ENCODE measurements around the gene GPR141.

The GPR141 gene

GRCh38 chr7:37683246-37684120 lies at the start of gene GPR141:
Gene GPR141, plus strand, starts transcription at chr7:37683766. Its CDS starts 56,628 bp downstream, at chr7:37740394.
- DNase-seq: no peak

- no peak for DNase-seq
Observed at GRCh38 chr7:37635346-37635745, 48.2 kb upstream of the GPR141 start.

- DNase-seq: no peak
Observed at GRCh38 chr7:37642028-37642540, 41.5 kb upstream of the GPR141 start.

GRCh38 chr7:37643876-37644275 lies 39.7 kb upstream of the GPR141 start:
- DNase-seq: no peak

DNA sequence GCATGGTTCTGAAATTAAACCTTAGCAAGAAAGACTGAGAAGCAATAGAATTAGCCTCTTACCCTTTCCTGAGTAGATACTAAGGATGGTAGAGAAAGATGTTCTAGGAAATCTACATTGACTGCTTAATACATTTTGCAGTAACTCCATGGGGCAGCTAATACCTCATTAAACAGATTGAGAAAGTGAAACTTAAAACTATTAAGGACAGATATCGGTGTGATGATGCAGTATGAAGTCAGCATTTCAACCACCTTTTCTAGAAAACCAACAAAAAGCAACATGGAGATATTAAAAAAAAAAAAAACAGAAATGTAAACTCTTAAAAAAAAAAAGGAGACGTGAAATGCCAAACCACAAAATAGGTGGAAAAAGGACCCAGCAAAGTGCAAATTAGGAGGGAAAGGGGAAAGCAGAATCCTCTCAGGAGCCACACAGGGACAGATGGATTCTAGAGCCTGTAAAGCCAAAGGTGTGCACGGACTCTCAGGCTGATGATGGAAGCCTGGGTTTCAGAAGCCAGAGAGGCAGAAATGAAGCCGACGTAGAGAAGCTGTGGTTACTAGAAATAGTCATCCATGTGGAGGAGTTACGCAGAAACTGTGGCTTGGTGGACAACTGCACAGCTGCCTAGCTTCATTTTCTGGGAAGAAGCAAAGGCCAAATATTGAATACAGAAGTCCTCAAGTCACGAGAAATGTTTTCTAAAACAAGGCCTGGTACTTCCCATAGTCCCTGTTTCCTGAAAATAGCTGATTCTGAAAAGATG lies 38.1 kb upstream of the GPR141 start:
- DNase-seq: no peak

- DNase-seq: no peak
Observed at GRCh38 chr7:37656913-37657530, 26.5 kb upstream of the GPR141 start.

DNA sequence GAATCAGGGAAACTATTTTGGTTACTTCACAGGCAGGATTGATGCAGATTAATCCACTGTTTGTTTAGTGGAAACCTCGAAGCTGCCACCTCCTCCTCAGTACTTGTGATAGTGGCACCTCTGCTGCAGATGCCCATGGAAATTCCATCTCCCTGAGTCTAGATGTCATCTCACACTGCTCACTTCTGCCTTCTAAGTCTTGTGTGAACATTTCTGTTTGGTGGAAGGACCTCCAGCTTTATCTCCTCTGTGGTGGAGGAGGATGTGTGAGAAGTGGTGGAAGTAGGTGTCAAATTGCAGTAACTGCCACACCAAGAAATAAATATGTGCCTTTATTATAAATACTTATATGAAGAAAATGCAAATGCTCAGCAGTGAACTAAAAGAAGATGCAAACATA lies 25.8 kb upstream of the GPR141 start:
- no peak for DNase-seq

DNA sequence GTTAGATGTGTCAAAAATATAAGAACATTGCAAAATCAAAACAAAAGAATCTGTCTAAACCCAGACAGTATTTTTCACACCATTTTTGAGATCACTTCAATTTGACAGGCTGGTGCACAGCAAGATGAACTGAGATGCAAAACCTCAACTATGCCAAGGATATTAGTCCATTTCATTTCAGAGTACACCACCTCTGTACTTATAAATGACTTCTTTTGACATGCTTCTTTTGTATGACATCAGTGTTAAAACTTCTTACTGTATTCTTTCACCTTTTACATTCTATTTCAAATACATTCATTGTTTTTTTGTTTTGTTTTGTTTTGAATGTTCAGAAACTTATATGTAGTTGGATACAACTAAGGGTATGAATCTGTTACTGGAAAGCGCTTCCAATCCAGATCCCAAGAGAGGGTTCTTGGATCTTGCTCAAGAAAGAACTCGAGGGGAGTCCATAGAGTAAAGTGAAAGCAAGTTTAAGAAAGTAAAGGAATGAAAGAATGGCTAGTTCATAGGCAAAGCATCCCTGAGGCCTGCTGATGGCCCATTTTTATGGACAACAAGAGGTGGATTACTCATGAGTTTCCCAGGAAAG lies 23.5 kb upstream of the GPR141 start:
- DNase-seq: no peak

DNA sequence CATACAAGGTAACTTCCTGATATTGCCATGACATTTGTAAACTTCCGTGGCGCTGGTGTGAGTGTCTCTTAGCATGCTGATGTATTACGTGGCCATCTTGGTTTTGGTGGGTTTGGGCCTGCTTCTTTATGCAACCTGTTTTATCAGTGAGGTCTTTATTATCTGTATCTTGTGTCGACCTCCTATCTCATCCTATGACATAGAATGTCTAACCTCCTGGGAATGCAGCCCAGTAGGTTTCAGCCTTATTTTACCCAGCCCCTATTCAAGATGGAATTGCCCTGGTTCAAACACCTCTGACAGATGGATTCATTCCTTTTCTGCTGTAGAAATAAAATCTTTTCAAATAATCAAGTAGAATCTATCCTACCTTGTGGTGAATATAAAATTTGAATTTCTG lies 23.0 kb upstream of the GPR141 start:
- DNase-seq: no peak

DNA sequence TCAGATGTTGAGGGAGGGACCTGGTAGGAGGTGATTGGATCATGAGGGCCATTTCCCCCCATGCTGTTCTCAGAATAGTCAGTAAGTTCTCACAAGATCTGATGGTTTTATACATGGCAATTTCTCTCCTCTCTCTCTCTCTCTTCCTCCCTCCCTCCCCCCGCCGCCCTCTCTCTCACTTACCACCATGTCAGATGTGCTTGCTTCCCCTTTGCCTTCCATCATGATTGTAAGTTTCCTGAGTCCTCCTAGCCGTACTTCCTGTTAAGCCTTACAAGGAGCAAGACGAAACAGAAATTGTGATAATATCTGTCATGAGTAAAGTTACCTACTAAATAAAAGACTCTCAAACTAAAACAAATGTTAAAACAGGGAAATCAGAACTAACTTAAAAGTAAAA lies 19.9 kb upstream of the GPR141 start:
- DNase-seq: no peak

GRCh38 chr7:37665352-37666022 lies 18.1 kb upstream of the GPR141 start:
- no peak for DNase-seq

DNA sequence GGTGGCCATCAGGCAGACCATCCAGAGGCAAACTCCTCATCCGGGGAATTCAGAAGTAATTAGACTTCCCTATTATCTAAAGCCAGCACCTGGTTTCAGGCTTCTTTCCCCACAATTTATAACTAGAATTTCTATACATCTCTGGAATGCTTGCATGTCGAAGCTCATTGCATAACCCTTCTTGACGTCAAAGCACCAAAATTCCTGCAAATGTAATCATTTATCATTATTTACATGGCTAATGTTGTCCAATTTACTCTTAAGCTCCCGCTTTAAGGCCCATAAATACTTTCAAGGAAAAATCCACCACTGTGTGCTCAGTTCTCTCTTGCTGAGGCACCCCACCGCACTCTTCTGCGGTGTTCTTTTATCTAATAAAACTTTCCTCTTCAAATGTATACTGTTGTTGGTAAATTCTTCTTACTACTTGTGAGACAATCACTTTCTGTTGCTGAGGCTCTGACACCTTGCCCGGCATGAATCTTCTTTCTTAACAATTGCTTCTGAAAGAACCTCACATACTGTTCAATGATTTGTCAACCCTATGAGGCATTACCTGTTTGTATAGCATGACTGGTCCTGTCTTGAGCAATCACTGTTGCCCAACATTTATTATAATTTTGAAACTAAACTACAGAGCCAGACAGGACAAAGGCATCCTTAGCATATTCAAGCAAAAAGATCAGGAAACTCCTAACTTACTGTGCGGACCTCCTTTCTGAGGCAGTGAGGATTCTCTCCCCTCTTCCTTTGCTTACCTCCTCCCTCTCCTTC lies 17.4 kb upstream of the GPR141 start:
- DNase-seq: no peak

DNA sequence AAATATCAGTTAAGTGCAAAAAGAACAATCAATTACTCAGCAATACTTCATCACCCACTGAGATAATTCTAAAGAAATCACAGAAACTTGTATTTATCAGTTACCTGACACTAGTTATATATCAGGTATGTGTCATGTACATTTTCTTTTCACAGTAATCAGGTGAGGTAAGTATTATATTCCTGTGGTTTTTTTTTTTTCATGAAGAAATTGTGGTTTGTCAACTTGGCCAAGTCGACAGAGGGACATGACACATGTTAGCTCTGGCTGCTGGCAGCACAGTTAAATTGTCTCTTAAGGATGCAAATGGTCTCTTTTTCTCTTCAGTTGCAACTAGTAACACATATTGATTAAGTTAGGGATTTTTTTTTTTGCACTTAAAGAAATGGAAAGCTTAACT lies 13.7 kb upstream of the GPR141 start:
- DNase-seq: no peak

DNA sequence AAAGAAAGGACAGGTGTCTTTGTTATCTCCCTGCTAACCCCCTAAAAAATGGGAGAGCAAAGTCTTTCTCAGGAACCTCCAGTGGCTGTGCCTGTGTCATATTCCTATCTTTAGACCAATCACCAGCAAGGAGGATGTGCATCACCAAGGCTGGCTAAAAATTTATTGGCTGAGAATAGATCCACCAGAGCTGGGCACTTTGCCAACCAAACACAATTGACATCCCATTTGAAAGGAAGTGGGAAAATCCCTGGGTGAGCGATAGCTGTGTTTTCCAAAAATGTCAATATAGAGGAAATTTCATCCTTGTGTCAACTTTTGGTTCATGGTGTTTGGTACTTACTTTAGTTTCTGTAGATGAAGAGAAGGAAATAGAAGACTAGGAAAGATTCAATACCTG lies 13.1 kb upstream of the GPR141 start:
- DNase-seq: no peak

DNA sequence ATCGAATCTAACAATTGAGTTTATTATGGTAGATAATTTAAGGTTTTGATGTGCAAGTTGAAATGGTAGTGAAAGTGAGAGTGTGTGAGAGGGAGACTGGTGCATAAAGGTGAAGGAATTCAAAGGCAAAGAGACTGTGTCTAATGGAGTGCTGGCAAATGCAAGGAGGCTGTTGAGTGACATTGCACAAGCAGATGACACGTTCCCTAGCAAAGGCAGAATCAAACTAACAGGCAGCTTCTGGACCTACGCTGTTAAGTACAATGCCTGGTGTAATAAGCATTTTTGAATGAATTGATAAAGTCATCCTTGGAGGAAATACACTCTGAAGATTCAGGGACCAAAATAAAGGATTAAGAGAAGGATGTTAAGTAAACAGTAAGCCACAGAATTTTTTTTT lies 11.7 kb upstream of the GPR141 start:
- no peak for DNase-seq

GRCh38 chr7:37672926-37673325 lies 10.6 kb upstream of the GPR141 start:
- no peak for DNase-seq

DNA sequence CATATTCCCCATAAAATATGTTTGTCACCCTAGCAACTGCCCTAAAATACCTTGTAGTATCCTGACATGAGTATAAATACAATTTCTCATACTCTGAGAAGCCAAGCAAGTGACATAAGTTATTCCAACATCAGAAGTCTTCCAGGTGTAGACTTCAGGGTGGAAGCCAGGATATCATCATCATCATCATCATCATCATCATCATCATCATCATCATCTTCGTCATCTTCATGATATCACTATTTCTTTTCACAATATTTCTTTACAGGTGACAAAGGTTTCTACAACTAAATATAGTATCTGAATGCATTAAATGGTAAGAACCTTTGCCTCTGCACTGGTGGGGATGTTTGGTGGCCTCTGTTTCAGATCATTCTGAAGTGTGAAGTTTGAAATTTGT lies 10.0 kb upstream of the GPR141 start:
- no peak for DNase-seq

GRCh38 chr7:37674531-37674930 lies 9.0 kb upstream of the GPR141 start:
- no peak for DNase-seq

DNA sequence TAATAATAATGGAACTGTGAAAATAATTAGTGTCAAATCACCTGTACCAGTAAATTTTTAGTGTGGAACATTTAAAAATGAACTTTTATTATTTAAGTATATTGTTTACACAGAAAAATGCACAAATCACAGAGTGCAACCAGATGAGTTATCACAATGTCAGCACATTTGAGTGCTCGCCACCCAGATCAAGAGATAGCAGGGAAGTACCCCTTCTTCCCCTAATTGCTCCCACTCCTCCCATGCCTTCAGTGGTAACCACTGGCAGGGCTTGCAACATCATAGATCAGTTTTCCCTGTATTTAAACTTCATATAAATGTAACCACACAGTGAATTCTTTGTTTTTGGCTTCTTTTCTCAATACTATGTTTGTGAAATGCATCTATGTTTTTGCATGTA lies 7.8 kb upstream of the GPR141 start:
- DNase-seq: no peak

GRCh38 chr7:37684927-37685326 lies 1.4 kb downstream of the GPR141 start:
- DNase-seq: no peak

GRCh38 chr7:37686556-37687345 lies 3.2 kb downstream of the GPR141 start:
- no peak for DNase-seq

Data from NCI-H2081 treated with DMSO at 0.1 percent for 48 hours (cell line).